ENCODE measurements around the gene STK11IP. TPM values are rescaled to one million over a fixed set of nuclear protein-coding genes. Genes with fewer than 3 reads are reported as not detected.

Gene STK11IP
- total and polyA plus RNA-seq, 2 of the 4 experiments (the other 2 are of a cell fraction), result 14.5 to 19.7 TPM

- Histone ChIP-seq H3K4ac (ENCODE audit: low read depth, low read length) (no peak overlapping the region), H3K23ac (ENCODE audit: low read depth, low read length) (no peak overlapping the region), H3K27ac (ENCODE audit: insufficient read depth, low read length) (no peak overlapping the region), H3K4me3 (ENCODE audit: insufficient read depth, low read depth, low read length) (no peak overlapping the region), H3K36me3 (ENCODE audit: control insufficient read depth, insufficient read depth, low read length) (no peaks in the 10 kb centered on the region), H2AK9ac (replicated peaks; ENCODE audit: low read depth, low read length, poor library complexity) (no peak overlapping the region), H3K18ac (ENCODE audit: low read depth, low read length) (no peak overlapping the region), H2BK20ac (ENCODE audit: low read depth, low read length) (no peak overlapping the region), H2BK5ac (ENCODE audit: low read depth, low read length, poor library complexity, severe bottlenecking) (no peak overlapping the region), H3K9me3 (ENCODE audit: control insufficient read depth, insufficient read depth, low read length) (no peaks in the 10 kb centered on the region), H3K4me1 (ENCODE audit: control insufficient read depth, insufficient read depth, low read length) (peaks cover 8% of the 10 kb centered on the region; the same call in 1 of the 2 replicates), H3K79me1 (ENCODE audit: low read depth in 1 of 2, low read length in 2 of 2) (no peaks in the 10 kb centered on the region), H4K20me1 (ENCODE audit: insufficient read depth, low read length) (no peaks in the 10 kb centered on the region; the same call in 1 of the 2 replicates), H3K9me1 (ENCODE audit: insufficient read depth, low read length) (no peaks in the 10 kb centered on the region; the same call in 1 of the 2 replicates), H2BK15ac (ENCODE audit: low read depth, low read length) (no peak overlapping the region), H3K4me2 (ENCODE audit: low read depth, low read length) (no peak overlapping the region), H2AK5ac (ENCODE audit: low read depth, low read length) (no peak overlapping the region), H4K8ac (ENCODE audit: low read depth in 2 of 2, low read length in 2 of 2) (no peak overlapping the region), H4K91ac (ENCODE audit: insufficient read depth, low read depth, low read length) (no peak overlapping the region), H2AFZ (replicated peaks; ENCODE audit: low read length, poor library complexity) (no peak overlapping the region), H3K56ac (ENCODE audit: extremely low read depth, insufficient read depth, low read length) (no peak overlapping the region), H4K5ac (ENCODE audit: low read depth, low read length) (no peak overlapping the region), H3K27me3 (ENCODE audit: control insufficient read depth, insufficient read depth, low read length) (no peaks in the 10 kb centered on the region), H3K14ac (replicated peaks; ENCODE audit: low read depth, low read length) (no peak overlapping the region), H3K9ac (ENCODE audit: low read depth, low read length) (no peak overlapping the region), H2BK120ac (ENCODE audit: low read depth, low read length) (no peak overlapping the region)
- no peak for DNase-seq
- ATAC-seq (ENCODE audit: low read depth), result no peak
- intact Hi-C loops (cut with micrococcal nuclease), result no loop called here
- POLR2A ChIA-PET (ENCODE audit: unreplicated experiment), result no interaction called here
- in situ Hi-C loops (cut with MboI; ENCODE audit: low sequenced_read_pairs), result no loop called here
- WGBS, 2 experiments (ENCODE audit: extremely low coverage in 2 of 2, insufficient read length in 1 of 2), result 90% methylated on average over 8 of the region's 18 CpGs; no CpG with 5 or more reads in 1 of the 2 experiments
- no peak for TF ChIP-seq USF2 (IDR thresholded peaks at IDR 0.05; ENCODE audit: low read depth, low read length)
- CTCF ChIA-PET, result interaction anchor here (0.6 to 2.7 kb wide), 2 partner anchors 11 to 126 kb away, joined by 3 to 10 read pairs; no protein-coding TSS in a partner anchor
- dilution Hi-C loops (cut with HindIII; ENCODE audit: low sequenced_read_pairs, unreplicated experiment), result no loop called here
- BruUV-seq (replicated peaks), result no TSS peak
Measured at GRCh38 chr2:219548990-219549389, 48.7 kb upstream of the STK11IP start.

Data from IMR-90 (cell line).